T-cell (primary cell): ENCODE results near the gene RNF181. TPM values are rescaled to one million over a fixed set of nuclear protein-coding genes. Genes with fewer than 3 reads are reported as not detected.

ENCODE experiments used
- ATAC-seq, 4 experiments: fragments of 200-7000 bp in 3 of 4; fragments of 150-1000 bp in 1 of 4; cut with Tn5 transposase; replicated peaks in 1 of 4; 1 replicate in 3 of 4; 2 replicates in 1 of 4; pipeline ENCODE4 v1.10.0; 2021; ENCODE audit warnings: moderate library complexity in 3 of 4, mild to moderate bottlenecking in 2 of 4, moderate number of reproducible peaks in 1 of 4
- CTCF ChIA-PET, 2 donors: fragments of 300-600 bp; sonication (Branson Sonifier 250); formaldehyde crosslinking; loops; one replicate each; lab custom pipeline; 2022; ENCODE audit warnings: antibody characterized with exemption in 2 of 2; lab: Charles Lee
- POLR2A ChIA-PET, 2 donors: fragments of 300-600 bp; sonication (Branson Sonifier 250); formaldehyde crosslinking; loops; one replicate each; lab custom pipeline; 2022; ENCODE audit warnings: antibody characterized with exemption in 2 of 2; lab: Charles Lee
- DNase-seq, 35 experiments: peaks; one replicate each; pipeline versions ENCODE4 v3.0.0 to v3.0.0-alpha.2; 2013 to 2023
- H3K27ac ChIP-seq: one replicate; pipeline ENCODE4 v1.5.1; 2013; ENCODE audit warnings: low read length
- H3K27me3 ChIP-seq, 2 experiments: replicated peaks in 1 of 2; 1 replicate in 1 of 2; 2 replicates in 1 of 2; pipeline versions ENCODE4 v1.6.1 to v1.7.0; 2013; ENCODE audit warnings: low read length in 1 of 2, mixed read lengths in 1 of 2; ENCODE audit not compliant: control insufficient read depth in 2 of 2, insufficient read depth in 2 of 2; ENCODE audit errors: extremely low read depth in 1 of 2
- H3K36me3 ChIP-seq, 2 donors: 1 replicate in 1 of 2; 2 replicates in 1 of 2; pipeline versions ENCODE4 v1.6.1 to v1.7.0; 2013; ENCODE audit warnings: low read length in 1 of 2; ENCODE audit not compliant: control insufficient read depth in 2 of 2, insufficient read depth in 1 of 2; ENCODE audit errors: extremely low read depth in 1 of 2
- H3K4me1 ChIP-seq, 2 experiments: 1 replicate in 1 of 2; 2 replicates in 1 of 2; pipeline versions ENCODE4 v1.6.1 to v1.7.0; 2013; ENCODE audit warnings: low read length in 2 of 2, mixed read lengths in 1 of 2; ENCODE audit not compliant: insufficient read depth in 2 of 2, control insufficient read depth in 1 of 2; ENCODE audit errors: extremely low read depth in 1 of 2
- H3K4me3 ChIP-seq, 2 donors: 1 replicate in 1 of 2; 2 replicates in 1 of 2; pipeline versions ENCODE4 v1.5.1 to v1.7.0; 2013; ENCODE audit warnings: mild to moderate bottlenecking in 2 of 2, low read length in 1 of 2, moderate library complexity in 1 of 2; ENCODE audit not compliant: control insufficient read depth in 1 of 2; ENCODE audit errors: extremely low read depth in 1 of 2
- H3K9me3 ChIP-seq: 2 replicates; pipeline ENCODE4 v1.7.0; 2013
- H3K27ac Mint-ChIP-seq, 2 donors: one replicate each; pipeline ENCODE4 v1.8.0; 2020 to 2021; ENCODE audit warnings: mild to moderate bottlenecking in 2 of 2, mixed read lengths in 2 of 2
- H3K27me3 Mint-ChIP-seq, 2 donors: one replicate each; pipeline ENCODE4 v1.8.0; 2021 to 2022; ENCODE audit warnings: mixed read lengths in 2 of 2
- H3K36me3 Mint-ChIP-seq: one replicate; pipeline ENCODE4 v1.8.0; 2021; ENCODE audit warnings: mixed read lengths
- H3K4me1 Mint-ChIP-seq, 3 donors: one replicate each; pipeline ENCODE4 v1.8.0; 2020 to 2022; ENCODE audit warnings: mixed read lengths in 3 of 3, mild to moderate bottlenecking in 1 of 3
- H3K4me3 Mint-ChIP-seq, 3 donors: one replicate each; pipeline ENCODE4 v1.8.0; 2020 to 2022; ENCODE audit warnings: mild to moderate bottlenecking in 3 of 3, mixed read lengths in 3 of 3, moderate library complexity in 3 of 3
- H3K9me3 Mint-ChIP-seq, 3 donors: one replicate each; pipeline ENCODE4 v1.8.0; 2020 to 2022; ENCODE audit warnings: mixed read lengths in 3 of 3
- WGBS: methylation state at CpG from one replicate; pipeline ENCODE4 v1.1.5; 2013; ENCODE audit warnings: missing lambda C conversion rate; ENCODE audit not compliant: insufficient coverage; 5-methylcytosine and 5-hydroxymethylcytosine counted together
- total RNA-seq, 35 experiments: library from RNA in 6 of 35; stranded (reverse) in 6 of 35; fragments of 120-200 nt in 1 of 35; gene quantifications; one replicate each; pipeline versions ENCODE4 v1.2.1 to v1.2.4 and lab custom pipeline; 2013 to 2026

RNF181 gene
- total RNA-seq, 5 donors from 2014 or later (not counting 1 experiment from before 2014, with no cell fraction given) = 49.9 to 74.6 (median 64.3) TPM

GRCh38 chr2:85631316-85631715 is 35.8 kb downstream of the RNF181 start:
- ATAC-seq = no peak
- H3K4me3 Mint-ChIP-seq = no peak overlapping the region
- ChIA-PET POLR2A (interaction anchor here in 1 of 2 donors (0.9 kb wide), 1 partner anchor 12 kb away, joined by 3 read pairs; no protein-coding TSS in a partner anchor), CTCF (interaction anchor here (0.6 to 0.7 kb wide), 2 partner anchors 14 to 20 kb away, joined by 3 to 6 read pairs; partner anchors contain the start of gene C2orf68 (in 1 of the 2))
- no peaks in the 10 kb centered on the region for H3K9me3 ChIP-seq
- H3K36me3 Mint-ChIP-seq = peaks cover 50% of the 10 kb centered on the region
- no peak for DNase-seq
- peak overlapping the region in 1 of 2 donors; percentile 22 for H3K27ac Mint-ChIP-seq
- H3K9me3 Mint-ChIP-seq = no peaks in the 10 kb centered on the region
- no peaks in the 10 kb centered on the region for H3K27me3 ChIP-seq
- H3K27me3 Mint-ChIP-seq = no peaks in the 10 kb centered on the region
- peaks cover 28 to 80% of the 10 kb centered on the region in 2 donors for H3K36me3 ChIP-seq
- H3K4me1 ChIP-seq = peaks cover 0 to 4% of the 10 kb centered on the region in 2 experiments
- H3K27ac ChIP-seq = no peak overlapping the region
- peaks cover 11 to 27% (median 19%) of the 10 kb centered on the region in 3 donors for H3K4me1 Mint-ChIP-seq
- H3K4me3 ChIP-seq = no peak overlapping the region
- no CpG with 5 or more reads among the region's 3 CpGs for WGBS

- H3K4me1 Mint-ChIP-seq = peaks cover 17 to 20% (median 18%) of the 10 kb centered on the region in 3 donors
- Histone ChIP-seq H3K36me3 (peaks cover 17 to 89% of the 10 kb centered on the region in 2 donors), H3K27ac (no peak overlapping the region), H3K27me3 (no peaks in the 10 kb centered on the region), H3K4me1 (peaks cover 0 to 2% of the 10 kb centered on the region in 2 experiments), H3K4me3 (no peak overlapping the region), H3K9me3 (no peaks in the 10 kb centered on the region)
- peak overlapping the region in 1 of 2 donors; percentile 58 for H3K27ac Mint-ChIP-seq
- 97% methylated on average over 3 of the region's 8 CpGs for WGBS
- H3K9me3 Mint-ChIP-seq = no peaks in the 10 kb centered on the region
- ATAC-seq = no peak
- ChIA-PET CTCF (interaction anchor here in 1 of 2 donors (0.6 to 3.0 kb wide), 2 partner anchors 20 to 72 kb away, joined by 5 to 48 read pairs; no protein-coding TSS in a partner anchor), POLR2A (no interaction called here)
- no peaks in the 10 kb centered on the region for H3K27me3 Mint-ChIP-seq
- H3K36me3 Mint-ChIP-seq = peaks cover 52% of the 10 kb centered on the region
- no peak overlapping the region for H3K4me3 Mint-ChIP-seq
- DNase-seq = no peak
These were observed 39.5 kb downstream of the RNF181 start for GRCh38 chr2:85635011-85635410.

- WGBS = 98% methylated on average over 3 of the region's 4 CpGs
- no peak overlapping the region for H3K4me3 ChIP-seq
- H3K9me3 Mint-ChIP-seq = no peaks in the 10 kb centered on the region
- H3K4me1 ChIP-seq = peaks cover 0 to 2% of the 10 kb centered on the region in 2 experiments
- peak overlapping the region in 1 of 2 donors; percentile 35 for H3K27ac Mint-ChIP-seq
- ChIA-PET CTCF (interaction anchor here in 1 of 2 donors (0.6 to 3.0 kb wide), 2 partner anchors 20 to 71 kb away, joined by 5 to 48 read pairs; no protein-coding TSS in a partner anchor), POLR2A (interaction anchor here in 1 of 2 donors (0.6 kb wide), 1 partner anchor 20 kb away, joined by 11 read pairs; no protein-coding TSS in a partner anchor)
- H3K36me3 ChIP-seq = peaks cover 15 to 88% of the 10 kb centered on the region in 2 donors
- peaks cover 17 to 20% (median 17%) of the 10 kb centered on the region in 3 donors for H3K4me1 Mint-ChIP-seq
- DNase-seq (no peak), ATAC-seq (no peak)
- no peak overlapping the region for H3K4me3 Mint-ChIP-seq
- no peaks in the 10 kb centered on the region for H3K9me3 ChIP-seq
- no peak overlapping the region for H3K27ac ChIP-seq
- H3K27me3 ChIP-seq = no peaks in the 10 kb centered on the region
- peaks cover 52% of the 10 kb centered on the region for H3K36me3 Mint-ChIP-seq
- H3K27me3 Mint-ChIP-seq = no peaks in the 10 kb centered on the region
These were observed 40.1 kb downstream of the RNF181 start for GRCh38 chr2:85635636-85636035.

- Mint-ChIP-seq H3K27me3 (no peaks in the 10 kb centered on the region), H3K27ac (peak overlapping the region; percentile 12 to 37), H3K4me1 (peaks cover 0 to 15% (median 6%) of the 10 kb centered on the region in 3 donors), H3K9me3 (no peaks in the 10 kb centered on the region), H3K36me3 (peaks cover 46% of the 10 kb centered on the region), H3K4me3 (no peak overlapping the region)
- peaks cover 23 to 92% of the 10 kb centered on the region in 2 donors for H3K36me3 ChIP-seq
- no peak for DNase-seq
- H3K4me3 ChIP-seq = no peak overlapping the region
- ChIA-PET POLR2A (no interaction called here), CTCF (interaction anchor here in 1 of 2 donors (0.7 kb wide), 1 partner anchor 132 kb away, joined by 3 read pairs; no protein-coding TSS in a partner anchor)
- 20% methylated on average over 1 of the region's 3 CpGs for WGBS
- no peaks in the 10 kb centered on the region for H3K27me3 ChIP-seq
- no peaks in the 10 kb centered on the region for H3K9me3 ChIP-seq
- no peaks in the 10 kb centered on the region for H3K4me1 ChIP-seq
- ATAC-seq = no peak
- peak overlapping the region; percentile 29 for H3K27ac ChIP-seq
These were observed 47.2 kb downstream of the RNF181 start for GRCh38 chr2:85642725-85643124.

- Mint-ChIP-seq H3K27ac (no peak overlapping the region), H3K9me3 (no peaks in the 10 kb centered on the region), H3K4me1 (peaks cover 0 to 15% (median 6%) of the 10 kb centered on the region in 3 donors), H3K4me3 (no peak overlapping the region), H3K36me3 (peaks cover 58% of the 10 kb centered on the region), H3K27me3 (no peaks in the 10 kb centered on the region)
- H3K36me3 ChIP-seq = peaks cover 22 to 94% of the 10 kb centered on the region in 2 donors
- ATAC-seq (no peak), DNase-seq (no peak)
- no peaks in the 10 kb centered on the region for H3K9me3 ChIP-seq
- CTCF ChIA-PET = interaction anchor here in 1 of 2 donors (0.7 kb wide), 1 partner anchor 450 kb away, joined by 4 read pairs; no protein-coding TSS in a partner anchor
- no peaks in the 10 kb centered on the region for H3K27me3 ChIP-seq
- WGBS = 96% methylated on average over 6 of the region's 8 CpGs
- no peak overlapping the region for H3K27ac ChIP-seq
- H3K4me3 ChIP-seq = no peak overlapping the region
- H3K4me1 ChIP-seq = no peaks in the 10 kb centered on the region
- POLR2A ChIA-PET = interaction anchor here in 1 of 2 donors (0.5 to 0.6 kb wide), 2 partner anchors 78 to 308 kb away, joined by 3 to 4 read pairs; no protein-coding TSS in a partner anchor
These were observed 49.4 kb downstream of the RNF181 start for GRCh38 chr2:85644909-85645308.

- H3K27ac ChIP-seq = no peak overlapping the region
- ATAC-seq (no peak), DNase-seq (no peak)
- Mint-ChIP-seq H3K27ac (no peak overlapping the region), H3K9me3 (no peaks in the 10 kb centered on the region), H3K36me3 (peaks cover 51% of the 10 kb centered on the region), H3K4me1 (peaks cover 0 to 12% (median 6%) of the 10 kb centered on the region in 3 donors), H3K27me3 (no peaks in the 10 kb centered on the region), H3K4me3 (no peak overlapping the region)
- peaks cover 22 to 88% of the 10 kb centered on the region in 2 donors for H3K36me3 ChIP-seq
- H3K4me3 ChIP-seq = no peak overlapping the region
- ChIA-PET CTCF (interaction anchor here in 1 of 2 donors (0.6 kb wide), 2 partner anchors 9 to 395 kb away, joined by 3 to 4 read pairs; no protein-coding TSS in a partner anchor), POLR2A (no interaction called here)
- no CpG with 5 or more reads among the region's 2 CpGs for WGBS
- no peaks in the 10 kb centered on the region for H3K27me3 ChIP-seq
- H3K4me1 ChIP-seq = no peaks in the 10 kb centered on the region
- no peaks in the 10 kb centered on the region for H3K9me3 ChIP-seq
These were observed 50.6 kb downstream of the RNF181 start for GRCh38 chr2:85646166-85646565.
